ENCODE results near the gene CELF4. TPM values are rescaled to one million over a fixed set of nuclear protein-coding genes. Genes with fewer than 3 reads are reported as not detected.

Gene CELF4
- total RNA-seq, 4 donors from 2014 or later, result 0.32 to 0.81 (median 0.77) TPM

DNA sequence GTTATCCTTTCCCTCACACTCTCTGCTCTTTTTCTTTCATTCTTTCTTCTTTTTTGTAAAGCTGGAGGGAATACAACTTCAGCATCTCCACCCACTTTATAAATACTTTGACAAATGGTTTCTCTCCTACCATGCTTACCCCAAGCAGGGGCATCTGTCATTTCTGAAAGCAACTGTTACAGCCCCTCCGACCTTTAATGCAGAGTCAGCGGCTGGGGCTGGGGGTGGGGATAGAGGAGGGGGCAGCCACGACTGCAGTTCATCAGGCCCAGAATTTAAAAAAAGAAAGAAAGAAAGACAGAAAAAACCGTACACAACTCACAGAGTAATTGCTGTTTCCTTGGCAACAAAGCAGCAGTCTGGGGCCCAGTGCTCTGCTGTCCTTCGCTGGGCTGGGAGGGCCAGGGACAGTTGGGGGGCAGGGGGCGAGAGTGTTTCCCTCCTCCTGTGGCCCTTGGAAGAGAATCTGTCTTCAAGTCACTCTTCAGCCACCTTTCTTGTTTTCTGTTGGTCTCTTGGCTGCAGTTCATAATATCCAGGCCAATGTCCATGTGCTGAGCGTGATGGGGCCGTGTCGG, 53.8 kb downstream of the CELF4 start:
- H3K4me1 ChIP-seq, result no peaks in the 10 kb centered on the region

DNA sequence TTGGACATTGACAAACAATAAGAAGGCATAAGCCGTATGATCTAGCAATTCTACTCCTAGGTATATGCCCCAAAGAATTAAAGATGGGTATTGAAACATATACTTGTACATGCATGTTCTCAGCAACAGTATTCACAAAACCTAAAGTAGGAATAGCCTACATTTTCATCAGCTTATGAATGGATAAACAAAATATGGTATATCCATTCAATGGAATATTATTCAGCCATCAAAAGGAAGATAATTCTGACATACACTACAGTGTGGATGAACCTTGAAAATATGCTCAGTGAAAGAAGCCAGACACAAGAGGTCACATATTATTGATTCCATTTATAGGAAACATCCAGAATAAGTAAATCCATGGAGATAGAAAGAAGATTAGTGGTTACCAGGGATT, 56.0 kb downstream of the CELF4 start:
- Histone ChIP-seq H3K27ac (no peak overlapping the region), H3K27me3 (peaks cover 18% of the 10 kb centered on the region), H3K4me1 (no peaks in the 10 kb centered on the region), H3K4me3 (no peak overlapping the region), H3K9me3 (peaks cover 0 to 19% (median 0%) of the 10 kb centered on the region in 3 donors), H3K36me3 (no peaks in the 10 kb centered on the region)
- ATAC-seq, result no peak
- no peak for TF ChIP-seq POLR2AphosphoS5 (IDR thresholded peaks at IDR 0.05)
- no peak for TF ChIP-seq EP300 (IDR thresholded peaks at IDR 0.05)
- no peak for TF ChIP-seq POLR2A (IDR thresholded peaks at IDR 0.05)
- TF ChIP-seq, protein P1, sequence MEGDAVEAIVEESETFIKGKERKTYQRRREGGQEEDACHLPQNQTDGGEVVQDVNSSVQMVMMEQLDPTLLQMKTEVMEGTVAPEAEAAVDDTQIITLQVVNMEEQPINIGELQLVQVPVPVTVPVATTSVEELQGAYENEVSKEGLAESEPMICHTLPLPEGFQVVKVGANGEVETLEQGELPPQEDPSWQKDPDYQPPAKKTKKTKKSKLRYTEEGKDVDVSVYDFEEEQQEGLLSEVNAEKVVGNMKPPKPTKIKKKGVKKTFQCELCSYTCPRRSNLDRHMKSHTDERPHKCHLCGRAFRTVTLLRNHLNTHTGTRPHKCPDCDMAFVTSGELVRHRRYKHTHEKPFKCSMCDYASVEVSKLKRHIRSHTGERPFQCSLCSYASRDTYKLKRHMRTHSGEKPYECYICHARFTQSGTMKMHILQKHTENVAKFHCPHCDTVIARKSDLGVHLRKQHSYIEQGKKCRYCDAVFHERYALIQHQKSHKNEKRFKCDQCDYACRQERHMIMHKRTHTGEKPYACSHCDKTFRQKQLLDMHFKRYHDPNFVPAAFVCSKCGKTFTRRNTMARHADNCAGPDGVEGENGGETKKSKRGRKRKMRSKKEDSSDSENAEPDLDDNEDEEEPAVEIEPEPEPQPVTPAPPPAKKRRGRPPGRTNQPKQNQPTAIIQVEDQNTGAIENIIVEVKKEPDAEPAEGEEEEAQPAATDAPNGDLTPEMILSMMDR (IDR thresholded peaks at IDR 0.05), result no peak
- 86 to 100% methylated on average over 1 of the region's 1 CpG for WGBS, 2 donors (ENCODE audit: low coverage in 1 of 2)

More for the DNA sequence above, 53.8 kb downstream of the CELF4 start:
- no peak for TF ChIP-seq EP300 (IDR thresholded peaks at IDR 0.05)
- no peak for TF ChIP-seq POLR2A (IDR thresholded peaks at IDR 0.05)
- TF ChIP-seq, protein P1 (IDR thresholded peaks at IDR 0.05), result no peak
- no peak for TF ChIP-seq POLR2AphosphoS5 (IDR thresholded peaks at IDR 0.05)
- Histone ChIP-seq H3K4me3 (no peak overlapping the region), H3K27me3 (peaks cover 30% of the 10 kb centered on the region), H3K36me3 (no peaks in the 10 kb centered on the region), H3K27ac (no peak overlapping the region), H3K9me3 (peaks cover 0 to 19% (median 0%) of the 10 kb centered on the region in 3 donors)
- ATAC-seq, result no peak
- WGBS, 2 donors (ENCODE audit: low coverage in 1 of 2), result 37 to 42% methylated on average over 5 to 9 of the region's 9 CpGs

DNA sequence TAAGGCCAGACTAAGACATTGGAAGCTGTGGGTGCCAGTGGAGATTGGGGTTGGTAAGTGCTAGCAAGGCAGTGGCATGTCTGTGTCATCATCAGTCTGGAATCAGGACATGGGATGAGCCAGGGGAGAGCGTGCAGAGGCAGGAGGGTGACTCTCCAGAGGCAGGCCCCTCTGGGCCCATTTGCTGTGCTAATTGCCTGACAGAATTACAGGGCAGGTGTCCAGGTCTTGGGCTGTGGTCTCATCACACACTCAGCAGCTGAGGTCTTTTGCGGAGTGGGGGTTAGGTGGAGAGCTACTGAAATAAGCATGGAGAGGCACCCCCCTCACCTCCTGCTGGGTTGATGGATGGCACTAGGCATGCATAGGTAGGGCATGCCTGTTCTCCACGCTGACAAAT, 57.4 kb downstream of the CELF4 start:
- Histone ChIP-seq H3K9me3 (peaks cover 0 to 19% (median 0%) of the 10 kb centered on the region in 3 donors), H3K27me3 (peaks cover 14% of the 10 kb centered on the region), H3K4me3 (no peak overlapping the region), H3K36me3 (no peaks in the 10 kb centered on the region), H3K4me1 (no peaks in the 10 kb centered on the region), H3K27ac (no peak overlapping the region)
- no peak for ATAC-seq
- 20 to 100% methylated on average over 1 of the region's 3 CpGs for WGBS, 2 donors (ENCODE audit: low coverage in 1 of 2)
- TF ChIP-seq POLR2A (IDR thresholded peaks at IDR 0.05) (no peak), POLR2AphosphoS5 (IDR thresholded peaks at IDR 0.05) (no peak), EP300 (IDR thresholded peaks at IDR 0.05) (no peak)
- TF ChIP-seq, protein P1 (IDR thresholded peaks at IDR 0.05), result no peak

DNA sequence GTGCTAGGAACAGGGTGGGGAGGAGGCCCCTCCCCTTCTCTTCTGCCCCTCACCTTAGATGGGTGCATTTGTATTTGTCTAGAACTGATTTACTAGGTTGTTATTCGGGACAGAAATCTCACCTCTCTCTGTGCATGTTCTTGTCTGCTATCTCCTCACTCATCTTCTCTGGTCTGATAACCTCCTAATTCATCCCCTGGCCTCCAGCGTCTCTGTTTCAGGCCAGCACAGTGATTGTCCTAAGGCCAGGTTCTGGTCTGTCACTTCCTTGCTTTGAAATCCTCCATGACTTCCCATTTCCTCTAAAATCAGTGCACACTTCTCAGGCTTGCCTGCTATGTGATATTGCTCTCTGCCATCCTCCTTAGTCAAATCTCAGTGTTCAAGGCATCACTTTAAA, 58.4 kb downstream of the CELF4 start:
- 52 to 75% methylated on average over 2 of the region's 2 CpGs for WGBS, 2 donors (ENCODE audit: low coverage in 1 of 2)
- Histone ChIP-seq H3K36me3 (no peaks in the 10 kb centered on the region), H3K4me3 (no peak overlapping the region), H3K27ac (no peak overlapping the region), H3K9me3 (peaks cover 0 to 19% (median 0%) of the 10 kb centered on the region in 3 donors), H3K27me3 (peaks cover 8% of the 10 kb centered on the region), H3K4me1 (no peaks in the 10 kb centered on the region)
- TF ChIP-seq, protein P1 (IDR thresholded peaks at IDR 0.05), result no peak
- TF ChIP-seq POLR2A (IDR thresholded peaks at IDR 0.05) (no peak), POLR2AphosphoS5 (IDR thresholded peaks at IDR 0.05) (no peak), EP300 (IDR thresholded peaks at IDR 0.05) (no peak)
- no peak for ATAC-seq

DNA sequence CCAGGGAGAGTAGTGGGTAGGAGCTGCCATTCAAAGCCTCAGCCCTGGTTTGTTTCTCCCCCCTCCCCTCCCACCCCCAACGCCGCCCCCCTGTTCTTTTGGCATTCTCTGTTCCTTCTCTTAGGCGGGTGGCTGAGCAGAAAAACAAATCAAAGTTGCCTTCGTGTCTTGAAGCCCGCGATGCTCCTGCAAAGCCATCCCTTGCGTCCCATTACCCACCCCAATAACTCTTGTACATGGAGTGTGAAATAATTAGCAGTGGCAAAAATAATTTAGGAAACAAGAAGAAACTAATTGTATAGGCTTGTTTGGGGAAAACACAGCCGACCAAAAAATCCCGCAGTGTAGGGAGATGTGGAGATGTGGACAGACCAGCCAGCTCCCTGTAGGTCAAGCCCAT, 59.6 kb downstream of the CELF4 start:
- H3K4me3 ChIP-seq, result no peak overlapping the region
- no peaks in the 10 kb centered on the region for H3K36me3 ChIP-seq
- TF ChIP-seq, protein P1 (IDR thresholded peaks at IDR 0.05), result no peak
- TF ChIP-seq POLR2A (IDR thresholded peaks at IDR 0.05) (no peak), POLR2AphosphoS5 (IDR thresholded peaks at IDR 0.05) (no peak), EP300 (IDR thresholded peaks at IDR 0.05) (no peak)
- peaks cover 7% of the 10 kb centered on the region for H3K27me3 ChIP-seq
- H3K4me1 ChIP-seq, result no peaks in the 10 kb centered on the region
- peaks cover 0 to 19% (median 0%) of the 10 kb centered on the region in 3 donors for H3K9me3 ChIP-seq
- ATAC-seq, result no peak
- no peak overlapping the region for H3K27ac ChIP-seq
- WGBS, 2 donors (ENCODE audit: low coverage in 1 of 2), result 44 to 74% methylated on average over 3 to 5 of the region's 9 CpGs
